Measurements from ENCODE around the gene ATP6V0C. TPM values are rescaled to one million over a fixed set of nuclear protein-coding genes. Genes with fewer than 3 reads are reported as not detected.

The ATP6V0C gene
- polyA plus RNA-seq, 1 donor from 2014 or later = 100 TPM

- Histone ChIP-seq H4K20me1 (ENCODE audit: insufficient read depth) (no peaks in the 10 kb centered on the region), H3K9ac (ENCODE audit: low read length) (no peak overlapping the region), H3K9me3 (ENCODE audit: low read length) (no peaks in the 10 kb centered on the region), H3K4me2 (ENCODE audit: low read length) (no peak overlapping the region), H3K79me2 (replicated peaks; ENCODE audit: insufficient read depth, low read length) (no peaks in the 10 kb centered on the region), H3K9me2 (ENCODE audit: insufficient read depth, low read length) (no peaks in the 10 kb centered on the region), H3K4me3 (ENCODE audit: low read length) (no peak overlapping the region), H3F3A (ENCODE audit: insufficient read depth, low read length, poor library complexity, severe bottlenecking) (no peaks in the 10 kb centered on the region), H3K27me3 (ENCODE audit: insufficient read depth, low read depth, low read length) (no peaks in the 10 kb centered on the region), H2AFZ (ENCODE audit: low read depth, low read length) (no peak overlapping the region), H3K36me3 (ENCODE audit: insufficient read depth, low read length) (no peaks in the 10 kb centered on the region), H3K27ac (ENCODE audit: low read length) (no peak overlapping the region)
- TF ChIP-seq MXI1 (conservative IDR thresholded peaks at IDR 0.05; ENCODE audit: poor library complexity, severe bottlenecking) (no peak), POLR2AphosphoS5 (IDR thresholded peaks at IDR 0.05) (no peak), SMC3 (conservative IDR thresholded peaks at IDR 0.05; ENCODE audit: poor library complexity) (no peak), RAD21 (conservative IDR thresholded peaks at IDR 0.05) (no peak), EP300 (conservative IDR thresholded peaks at IDR 0.05; ENCODE audit: poor library complexity, severe bottlenecking) (no peak), EZH2 (IDR thresholded peaks at IDR 0.05; ENCODE audit: borderline replicate concordance, insufficient read depth, low read length, poor library complexity, severe bottlenecking) (no peak), TAF1 (IDR thresholded peaks at IDR 0.05; ENCODE audit: low read depth) (no peak), REST (IDR thresholded peaks at IDR 0.05; ENCODE audit: borderline replicate concordance) (no peak)
- TF ChIP-seq, protein P1, sequence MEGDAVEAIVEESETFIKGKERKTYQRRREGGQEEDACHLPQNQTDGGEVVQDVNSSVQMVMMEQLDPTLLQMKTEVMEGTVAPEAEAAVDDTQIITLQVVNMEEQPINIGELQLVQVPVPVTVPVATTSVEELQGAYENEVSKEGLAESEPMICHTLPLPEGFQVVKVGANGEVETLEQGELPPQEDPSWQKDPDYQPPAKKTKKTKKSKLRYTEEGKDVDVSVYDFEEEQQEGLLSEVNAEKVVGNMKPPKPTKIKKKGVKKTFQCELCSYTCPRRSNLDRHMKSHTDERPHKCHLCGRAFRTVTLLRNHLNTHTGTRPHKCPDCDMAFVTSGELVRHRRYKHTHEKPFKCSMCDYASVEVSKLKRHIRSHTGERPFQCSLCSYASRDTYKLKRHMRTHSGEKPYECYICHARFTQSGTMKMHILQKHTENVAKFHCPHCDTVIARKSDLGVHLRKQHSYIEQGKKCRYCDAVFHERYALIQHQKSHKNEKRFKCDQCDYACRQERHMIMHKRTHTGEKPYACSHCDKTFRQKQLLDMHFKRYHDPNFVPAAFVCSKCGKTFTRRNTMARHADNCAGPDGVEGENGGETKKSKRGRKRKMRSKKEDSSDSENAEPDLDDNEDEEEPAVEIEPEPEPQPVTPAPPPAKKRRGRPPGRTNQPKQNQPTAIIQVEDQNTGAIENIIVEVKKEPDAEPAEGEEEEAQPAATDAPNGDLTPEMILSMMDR (IDR thresholded peaks at IDR 0.05; ENCODE audit: poor library complexity, severe bottlenecking) = no peak
Measured at GRCh38 chr16:2493605-2494004, 20.1 kb upstream of the ATP6V0C start.

DNA sequence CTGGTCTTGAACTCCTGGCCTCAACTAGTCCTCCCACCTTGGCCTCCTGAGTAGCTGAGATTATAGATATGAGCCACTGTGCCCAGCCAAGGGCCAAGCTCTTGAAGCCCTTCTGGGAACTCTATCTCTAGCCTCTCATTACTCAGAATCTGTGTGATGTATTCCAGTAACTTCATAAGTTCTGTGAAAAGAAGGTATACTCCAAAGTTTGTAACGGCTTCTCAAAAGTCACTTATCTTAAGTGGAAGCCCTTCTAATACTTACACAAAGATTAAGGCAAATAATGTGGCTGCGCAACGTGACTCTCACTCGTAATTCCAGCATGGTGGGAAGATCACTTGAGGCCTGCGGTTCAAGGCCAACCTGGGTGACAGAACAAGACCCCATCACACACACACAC is 19.1 kb upstream of the ATP6V0C start:
- Histone ChIP-seq H2AFZ (ENCODE audit: low read depth, low read length) (no peak overlapping the region), H3K9ac (ENCODE audit: low read length) (no peak overlapping the region), H3K9me2 (ENCODE audit: insufficient read depth, low read length) (no peaks in the 10 kb centered on the region), H3K4me2 (ENCODE audit: low read length) (no peak overlapping the region), H3K36me3 (ENCODE audit: insufficient read depth, low read length) (no peaks in the 10 kb centered on the region), H3F3A (ENCODE audit: insufficient read depth, low read length, poor library complexity, severe bottlenecking) (no peaks in the 10 kb centered on the region), H3K4me3 (ENCODE audit: low read length) (no peak overlapping the region), H3K27ac (ENCODE audit: low read length) (no peak overlapping the region), H3K9me3 (ENCODE audit: low read length) (no peaks in the 10 kb centered on the region), H4K20me1 (ENCODE audit: insufficient read depth) (no peaks in the 10 kb centered on the region), H3K79me2 (replicated peaks; ENCODE audit: insufficient read depth, low read length) (no peaks in the 10 kb centered on the region), H3K27me3 (ENCODE audit: insufficient read depth, low read depth, low read length) (no peaks in the 10 kb centered on the region)
- TF ChIP-seq TAF1 (IDR thresholded peaks at IDR 0.05; ENCODE audit: low read depth) (no peak), REST (IDR thresholded peaks at IDR 0.05; ENCODE audit: borderline replicate concordance) (no peak), POLR2AphosphoS5 (IDR thresholded peaks at IDR 0.05) (no peak), EP300 (conservative IDR thresholded peaks at IDR 0.05; ENCODE audit: poor library complexity, severe bottlenecking) (no peak), EZH2 (IDR thresholded peaks at IDR 0.05; ENCODE audit: borderline replicate concordance, insufficient read depth, low read length, poor library complexity, severe bottlenecking) (no peak), SMC3 (conservative IDR thresholded peaks at IDR 0.05; ENCODE audit: poor library complexity) (no peak), RAD21 (conservative IDR thresholded peaks at IDR 0.05) (no peak), MXI1 (conservative IDR thresholded peaks at IDR 0.05; ENCODE audit: poor library complexity, severe bottlenecking) (no peak)
- TF ChIP-seq, protein P1 (IDR thresholded peaks at IDR 0.05; ENCODE audit: poor library complexity, severe bottlenecking) = no peak

Data from neural cell (in vitro differentiated cells).